ENCODE results near the gene TNS1.

The TNS1 gene

GRCh38 chr2:217946051-217946450, 56.7 kb downstream of the TNS1 start:
- no peaks in the 10 kb centered on the region for H3K9me2 ChIP-seq (replicated peaks; ENCODE audit: low read depth, low read length)
- no peak overlapping the region for H3K4me3 ChIP-seq (ENCODE audit: low read length, poor library complexity, severe bottlenecking)
- no peaks in the 10 kb centered on the region for H3K79me2 ChIP-seq (ENCODE audit: insufficient read depth, low read length)
- H3K27me3 ChIP-seq (ENCODE audit: insufficient read depth, low read length, poor library complexity, severe bottlenecking), result no peaks in the 10 kb centered on the region
- H3K4me1 ChIP-seq (ENCODE audit: insufficient read depth, low read length, poor library complexity, severe bottlenecking), result peaks cover 31% of the 10 kb centered on the region
- no peaks in the 10 kb centered on the region for H3K36me3 ChIP-seq (ENCODE audit: insufficient read depth, low read length)
- no peak overlapping the region for H2AFZ ChIP-seq (ENCODE audit: low read length)
- H3K9ac ChIP-seq (ENCODE audit: low read depth, low read length, poor library complexity, severe bottlenecking), result no peak overlapping the region
- no peaks in the 10 kb centered on the region for H3K9me3 ChIP-seq (ENCODE audit: insufficient read depth, low read depth, low read length)
- H3F3A ChIP-seq (ENCODE audit: low read depth), result no peaks in the 10 kb centered on the region
- no peak overlapping the region for H3K4me2 ChIP-seq (ENCODE audit: low read depth, low read length, poor library complexity, severe bottlenecking)
- no peaks in the 10 kb centered on the region for H4K20me1 ChIP-seq (ENCODE audit: insufficient read depth, low read length, poor library complexity, severe bottlenecking)
- no peak for TF ChIP-seq CTCF (conservative IDR thresholded peaks at IDR 0.05; ENCODE audit: low read length)
- no peak for TF ChIP-seq EZH2phosphoT487 (IDR thresholded peaks at IDR 0.05; ENCODE audit: borderline replicate concordance)

- no peaks in the 10 kb centered on the region for H3F3A ChIP-seq (ENCODE audit: low read depth)
- no peak overlapping the region for H3K4me3 ChIP-seq (ENCODE audit: low read length, poor library complexity, severe bottlenecking)
- no peaks in the 10 kb centered on the region for H3K9me3 ChIP-seq (ENCODE audit: insufficient read depth, low read depth, low read length)
- no peaks in the 10 kb centered on the region for H3K27me3 ChIP-seq (ENCODE audit: insufficient read depth, low read length, poor library complexity, severe bottlenecking)
- no peaks in the 10 kb centered on the region for H3K9me2 ChIP-seq (replicated peaks; ENCODE audit: low read depth, low read length)
- no peaks in the 10 kb centered on the region for H3K36me3 ChIP-seq (ENCODE audit: insufficient read depth, low read length)
- H3K79me2 ChIP-seq (ENCODE audit: insufficient read depth, low read length), result no peaks in the 10 kb centered on the region
- no peak overlapping the region for H3K4me2 ChIP-seq (ENCODE audit: low read depth, low read length, poor library complexity, severe bottlenecking)
- peaks cover 36% of the 10 kb centered on the region for H3K4me1 ChIP-seq (ENCODE audit: insufficient read depth, low read length, poor library complexity, severe bottlenecking)
- H3K9ac ChIP-seq (ENCODE audit: low read depth, low read length, poor library complexity, severe bottlenecking), result no peak overlapping the region
- H4K20me1 ChIP-seq (ENCODE audit: insufficient read depth, low read length, poor library complexity, severe bottlenecking), result no peaks in the 10 kb centered on the region
- no peak for TF ChIP-seq EZH2phosphoT487 (IDR thresholded peaks at IDR 0.05; ENCODE audit: borderline replicate concordance)
- TF ChIP-seq CTCF (conservative IDR thresholded peaks at IDR 0.05; ENCODE audit: low read length), result no peak
- H2AFZ ChIP-seq (ENCODE audit: low read length), result no peak overlapping the region
These were observed 57.3 kb downstream of the TNS1 start for GRCh38 chr2:217945530-217945929.

GRCh38 chr2:217944923-217945322, 57.9 kb downstream of the TNS1 start:
- no peak for TF ChIP-seq EZH2phosphoT487 (IDR thresholded peaks at IDR 0.05; ENCODE audit: borderline replicate concordance)
- no peak for TF ChIP-seq CTCF (conservative IDR thresholded peaks at IDR 0.05; ENCODE audit: low read length)
- Histone ChIP-seq H3K9me2 (replicated peaks; ENCODE audit: low read depth, low read length) (no peaks in the 10 kb centered on the region), H4K20me1 (ENCODE audit: insufficient read depth, low read length, poor library complexity, severe bottlenecking) (no peaks in the 10 kb centered on the region), H3F3A (ENCODE audit: low read depth) (no peaks in the 10 kb centered on the region), H3K27me3 (ENCODE audit: insufficient read depth, low read length, poor library complexity, severe bottlenecking) (no peaks in the 10 kb centered on the region), H3K4me3 (ENCODE audit: low read length, poor library complexity, severe bottlenecking) (no peak overlapping the region), H3K9me3 (ENCODE audit: insufficient read depth, low read depth, low read length) (no peaks in the 10 kb centered on the region), H3K4me2 (ENCODE audit: low read depth, low read length, poor library complexity, severe bottlenecking) (no peak overlapping the region), H3K9ac (ENCODE audit: low read depth, low read length, poor library complexity, severe bottlenecking) (no peak overlapping the region), H3K79me2 (ENCODE audit: insufficient read depth, low read length) (no peaks in the 10 kb centered on the region), H3K4me1 (ENCODE audit: insufficient read depth, low read length, poor library complexity, severe bottlenecking) (peaks cover 36% of the 10 kb centered on the region), H2AFZ (ENCODE audit: low read length) (no peak overlapping the region), H3K36me3 (ENCODE audit: insufficient read depth, low read length) (no peaks in the 10 kb centered on the region)

Data from Loucy (cell line).